ENCODE results near the gene FZD10. TPM values are rescaled to one million over a fixed set of nuclear protein-coding genes. Genes with fewer than 3 reads are reported as not detected.

FZD10 gene
- total RNA-seq, 3 donors from 2014 or later, result 0.14 to 0.48 (median 0.35) TPM

DNA sequence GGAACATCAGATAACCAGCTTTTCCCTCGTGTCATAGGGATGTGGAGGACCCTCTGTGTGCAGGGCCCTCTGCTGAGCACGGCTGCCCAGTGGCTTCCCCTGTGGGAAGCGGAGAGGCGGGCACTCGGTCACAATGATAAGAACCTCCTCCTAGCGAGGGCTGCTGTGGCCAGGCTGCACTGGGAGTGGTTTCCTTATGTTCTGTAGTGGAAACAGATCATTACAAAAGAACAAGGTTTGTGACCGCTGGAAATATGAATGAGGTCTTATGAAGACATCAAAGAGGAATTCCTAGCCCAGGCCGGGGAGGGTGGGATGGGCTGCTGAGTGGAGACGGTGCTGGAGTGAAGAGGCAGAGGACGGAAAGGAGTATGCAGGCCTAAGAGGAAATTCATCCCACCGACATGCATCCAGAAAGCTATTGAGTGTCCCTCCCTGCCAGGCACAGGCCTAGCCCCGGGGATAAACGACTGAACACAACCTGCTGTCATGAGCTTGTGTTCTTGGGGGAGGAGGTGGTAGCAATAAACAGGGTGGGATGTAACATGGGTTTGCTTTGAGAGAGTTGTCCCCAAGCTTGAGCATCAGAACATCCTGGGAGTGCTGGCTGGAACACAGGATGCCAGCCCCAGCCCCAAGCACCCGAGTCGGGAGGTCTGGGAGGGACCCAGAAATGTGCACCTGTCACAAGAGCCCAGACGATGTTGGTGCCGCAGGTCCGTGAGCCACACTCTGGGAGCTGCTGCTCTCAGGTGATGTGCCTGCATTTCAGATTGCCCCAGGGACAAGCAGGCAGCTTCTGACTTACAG lies 37.5 kb downstream of the FZD10 start:
- H3K36me3 ChIP-seq (ENCODE audit: low read depth), result no peaks in the 10 kb centered on the region
- no peaks in the 10 kb centered on the region for H3K9me3 ChIP-seq
- intact Hi-C loops (cut with DNase I, micrococcal nuclease), result no loop called here
- H3K4me3 ChIP-seq, result no peak overlapping the region
- no peak for DNase-seq
- H3K4me1 ChIP-seq (ENCODE audit: low read depth), result no peaks in the 10 kb centered on the region
- TF ChIP-seq, protein P1, sequence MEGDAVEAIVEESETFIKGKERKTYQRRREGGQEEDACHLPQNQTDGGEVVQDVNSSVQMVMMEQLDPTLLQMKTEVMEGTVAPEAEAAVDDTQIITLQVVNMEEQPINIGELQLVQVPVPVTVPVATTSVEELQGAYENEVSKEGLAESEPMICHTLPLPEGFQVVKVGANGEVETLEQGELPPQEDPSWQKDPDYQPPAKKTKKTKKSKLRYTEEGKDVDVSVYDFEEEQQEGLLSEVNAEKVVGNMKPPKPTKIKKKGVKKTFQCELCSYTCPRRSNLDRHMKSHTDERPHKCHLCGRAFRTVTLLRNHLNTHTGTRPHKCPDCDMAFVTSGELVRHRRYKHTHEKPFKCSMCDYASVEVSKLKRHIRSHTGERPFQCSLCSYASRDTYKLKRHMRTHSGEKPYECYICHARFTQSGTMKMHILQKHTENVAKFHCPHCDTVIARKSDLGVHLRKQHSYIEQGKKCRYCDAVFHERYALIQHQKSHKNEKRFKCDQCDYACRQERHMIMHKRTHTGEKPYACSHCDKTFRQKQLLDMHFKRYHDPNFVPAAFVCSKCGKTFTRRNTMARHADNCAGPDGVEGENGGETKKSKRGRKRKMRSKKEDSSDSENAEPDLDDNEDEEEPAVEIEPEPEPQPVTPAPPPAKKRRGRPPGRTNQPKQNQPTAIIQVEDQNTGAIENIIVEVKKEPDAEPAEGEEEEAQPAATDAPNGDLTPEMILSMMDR (IDR thresholded peaks at IDR 0.05), result no peak
- no peak for ATAC-seq

DNA sequence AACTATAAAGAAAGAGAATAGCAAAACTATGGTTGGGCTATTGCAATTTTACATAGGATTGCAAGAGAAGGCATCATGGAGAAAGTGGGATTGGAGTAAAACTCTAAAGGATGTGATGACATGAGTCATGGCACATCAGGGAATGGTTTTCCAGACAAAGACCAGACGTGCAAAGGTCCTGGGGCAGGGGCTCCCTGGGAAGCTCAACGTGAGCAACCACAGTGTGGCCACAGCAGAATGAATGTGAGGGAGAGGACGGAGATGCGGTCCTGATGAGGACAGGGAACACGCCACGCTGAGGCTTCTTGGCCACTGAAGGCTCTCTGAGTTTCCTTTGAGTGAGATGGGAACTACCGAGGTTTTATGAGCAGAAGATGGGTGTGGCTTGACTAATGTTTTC lies 38.2 kb downstream of the FZD10 start:
- DNase-seq, result no peak
- TF ChIP-seq, protein P1 (IDR thresholded peaks at IDR 0.05), result no peak
- H3K4me3 ChIP-seq, result no peak overlapping the region
- no peak for ATAC-seq
- H3K4me1 ChIP-seq (ENCODE audit: low read depth), result no peaks in the 10 kb centered on the region
- intact Hi-C loops (cut with DNase I, micrococcal nuclease), result no loop called here
- no peaks in the 10 kb centered on the region for H3K36me3 ChIP-seq (ENCODE audit: low read depth)
- no peaks in the 10 kb centered on the region for H3K9me3 ChIP-seq

DNA sequence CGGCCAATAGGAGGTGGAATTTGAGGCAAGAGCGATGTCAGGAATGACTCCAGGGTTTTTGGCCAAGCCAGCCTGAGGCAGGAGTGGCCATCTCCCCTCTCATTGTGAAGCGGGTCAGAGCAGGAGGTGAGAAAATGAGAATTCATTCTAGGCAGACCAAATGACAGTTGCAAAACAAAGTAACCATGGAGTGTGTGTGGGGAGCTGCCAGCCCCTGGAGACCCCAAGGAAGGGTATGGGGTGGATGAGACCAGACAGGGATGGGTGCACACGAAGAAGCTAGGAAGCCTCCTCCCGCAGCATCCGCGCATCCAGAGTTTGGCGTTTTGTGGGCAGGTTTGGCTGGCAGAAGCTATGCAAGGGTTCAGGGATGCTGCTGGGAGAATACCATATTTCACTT lies 38.8 kb downstream of the FZD10 start:
- H3K4me1 ChIP-seq (ENCODE audit: low read depth), result no peaks in the 10 kb centered on the region
- no peak for DNase-seq
- intact Hi-C loops (cut with DNase I, micrococcal nuclease), result no loop called here
- no peak for ATAC-seq
- no peaks in the 10 kb centered on the region for H3K36me3 ChIP-seq (ENCODE audit: low read depth)
- H3K4me3 ChIP-seq, result no peak overlapping the region
- no peaks in the 10 kb centered on the region for H3K9me3 ChIP-seq
- TF ChIP-seq, protein P1 (IDR thresholded peaks at IDR 0.05), result no peak

DNA sequence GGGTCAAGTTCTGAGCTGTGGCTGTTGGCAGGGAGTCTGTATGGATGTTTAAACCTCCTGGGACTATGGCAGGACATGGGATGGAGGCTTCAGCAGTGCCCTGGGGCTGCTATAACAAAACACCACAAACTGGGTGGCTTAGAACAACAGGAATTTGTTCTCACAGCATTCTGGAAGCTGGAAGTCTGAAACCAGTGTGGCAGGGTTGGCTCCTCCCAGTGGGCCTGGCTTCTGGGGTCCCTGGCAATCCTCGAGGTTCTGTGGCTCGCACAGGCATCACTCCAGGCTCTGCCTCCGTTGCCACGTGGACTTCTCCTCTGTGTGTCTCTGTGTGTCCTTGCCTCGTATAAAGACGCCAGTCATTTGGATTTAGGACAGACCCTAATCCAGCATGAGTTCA lies 39.9 kb downstream of the FZD10 start:
- TF ChIP-seq, protein P1 (IDR thresholded peaks at IDR 0.05), result no peak
- ATAC-seq (no peak), DNase-seq (no peak)
- no peaks in the 10 kb centered on the region for H3K4me1 ChIP-seq (ENCODE audit: low read depth)
- no peak overlapping the region for H3K4me3 ChIP-seq
- no peaks in the 10 kb centered on the region for H3K36me3 ChIP-seq (ENCODE audit: low read depth)
- no peaks in the 10 kb centered on the region for H3K9me3 ChIP-seq
- intact Hi-C loops (cut with DNase I, micrococcal nuclease), result no loop called here

DNA sequence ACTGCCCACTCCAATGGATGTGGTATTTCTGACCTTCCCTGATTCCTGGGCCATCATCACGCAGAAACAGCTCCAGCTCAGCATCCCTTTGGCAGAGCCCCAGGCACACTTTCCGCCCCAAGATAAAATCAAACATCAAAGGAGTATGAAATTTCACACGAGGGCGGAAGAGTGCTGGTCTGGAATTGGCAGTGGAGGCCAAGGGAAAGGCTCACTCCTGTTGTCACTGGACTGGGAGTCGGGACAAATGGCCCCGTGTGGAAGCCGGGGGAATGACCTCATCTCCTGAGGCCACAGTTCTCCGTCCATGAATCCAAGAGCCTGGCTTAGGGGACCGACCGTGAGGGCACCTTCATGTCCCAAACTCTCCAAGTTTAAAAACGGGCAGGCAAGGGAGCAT lies 40.9 kb downstream of the FZD10 start:
- Histone ChIP-seq H3K9me3 (no peaks in the 10 kb centered on the region), H3K36me3 (ENCODE audit: low read depth) (no peaks in the 10 kb centered on the region), H3K4me1 (ENCODE audit: low read depth) (no peaks in the 10 kb centered on the region), H3K4me3 (no peak overlapping the region)
- DNase-seq (no peak), ATAC-seq (no peak)
- TF ChIP-seq, protein P1 (IDR thresholded peaks at IDR 0.05), result no peak
- intact Hi-C loops (cut with DNase I, micrococcal nuclease), result no loop called here
